Suppressor macrophage treated with lipopolysaccharide for 1 hour (primary cell): ENCODE results near the gene SPDYE16.
"Not testable (repeated sequence)": the region's sequence is repeated elsewhere in the genome, so short reads cannot be mapped to it uniquely, and the experiment has no call there.

Source experiments
- DNase-seq, 3 donors: peaks; one replicate each; pipeline ENCODE4 v3.0.0-alpha.2; 2020 to 2022

Gene SPDYE16

DNA sequence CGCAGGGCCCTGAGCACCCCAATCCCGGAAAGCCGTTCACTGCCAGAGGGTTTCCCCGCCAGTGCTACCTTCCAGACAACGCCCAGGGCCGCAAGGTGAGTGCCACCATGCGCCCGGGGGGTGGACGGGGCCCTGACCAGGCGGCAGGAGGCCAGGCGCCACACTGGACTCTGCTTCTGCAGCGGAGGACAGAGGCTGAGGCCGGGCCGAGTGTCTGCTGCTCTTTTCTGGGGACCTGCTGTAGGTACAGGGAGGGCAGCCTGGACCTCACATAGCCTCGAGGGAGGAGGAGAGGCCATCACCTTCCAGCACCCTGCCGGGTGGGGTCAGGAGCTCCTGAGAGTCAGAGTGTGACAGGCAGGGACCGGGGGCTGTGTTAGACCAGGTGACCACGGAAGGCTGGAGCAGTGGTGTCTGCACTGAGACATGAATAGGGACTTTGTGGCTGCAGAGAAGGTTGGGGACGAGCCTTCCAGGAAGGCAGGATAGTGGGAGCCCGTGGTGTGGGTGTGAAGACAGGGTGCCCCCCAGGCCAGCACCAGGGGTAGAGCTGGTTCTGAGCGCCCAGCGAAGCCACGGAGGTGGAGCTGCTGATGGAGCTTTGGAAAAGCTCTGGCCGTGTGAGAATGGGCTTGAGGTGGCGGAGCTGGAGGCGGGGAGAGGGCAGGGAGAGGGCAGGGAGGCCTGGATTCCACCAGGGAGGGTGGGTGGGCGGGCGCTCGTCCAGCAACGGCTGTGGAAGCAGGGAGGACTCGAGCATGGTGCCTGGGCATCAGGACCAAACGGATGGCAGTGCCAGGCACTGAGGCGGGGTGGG is 38.5 kb downstream of the SPDYE16 start:
- not testable (repeated sequence) for DNase-seq

DNA sequence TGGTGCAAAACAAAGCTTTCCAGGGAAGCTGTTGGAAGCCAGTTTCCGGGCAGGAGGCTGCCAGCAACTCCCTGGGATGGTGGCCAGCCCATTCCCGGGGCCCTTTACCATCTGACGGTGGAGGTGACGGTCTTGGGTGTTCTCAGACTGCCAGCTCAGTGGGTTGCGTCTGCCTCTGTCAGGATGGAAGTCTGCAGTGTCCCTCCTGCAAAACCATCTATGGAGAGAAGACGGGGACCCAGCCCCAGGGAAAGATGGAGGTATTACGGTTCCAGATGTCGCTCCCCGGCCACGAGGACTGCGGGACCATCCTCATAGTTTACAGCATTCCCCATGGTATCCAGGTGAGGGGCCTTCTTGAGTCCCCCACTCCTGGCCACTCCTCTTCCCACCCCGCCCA is 39.9 kb downstream of the SPDYE16 start:
- not testable (repeated sequence) for DNase-seq

DNA sequence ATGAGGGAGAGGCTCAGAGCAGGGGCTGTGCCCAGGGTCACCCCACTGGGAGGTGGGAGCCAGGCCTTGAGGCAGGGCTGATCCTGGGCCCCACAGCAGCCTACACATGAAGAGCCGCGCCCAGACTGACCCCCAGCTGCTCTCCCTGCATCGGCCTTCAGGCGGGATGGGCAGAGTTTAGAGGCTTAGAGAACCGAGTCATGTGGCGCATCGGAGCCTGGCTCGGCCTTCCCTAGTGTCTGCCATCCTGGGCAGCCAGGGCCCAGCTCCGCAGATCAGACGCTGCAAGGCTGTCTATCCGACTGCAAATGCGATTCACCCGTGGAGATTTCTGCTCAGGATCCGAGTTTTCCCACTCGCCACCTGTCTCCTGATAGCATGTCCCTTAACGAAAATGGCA is 40.3 kb downstream of the SPDYE16 start:
- not testable (repeated sequence) for DNase-seq

DNA sequence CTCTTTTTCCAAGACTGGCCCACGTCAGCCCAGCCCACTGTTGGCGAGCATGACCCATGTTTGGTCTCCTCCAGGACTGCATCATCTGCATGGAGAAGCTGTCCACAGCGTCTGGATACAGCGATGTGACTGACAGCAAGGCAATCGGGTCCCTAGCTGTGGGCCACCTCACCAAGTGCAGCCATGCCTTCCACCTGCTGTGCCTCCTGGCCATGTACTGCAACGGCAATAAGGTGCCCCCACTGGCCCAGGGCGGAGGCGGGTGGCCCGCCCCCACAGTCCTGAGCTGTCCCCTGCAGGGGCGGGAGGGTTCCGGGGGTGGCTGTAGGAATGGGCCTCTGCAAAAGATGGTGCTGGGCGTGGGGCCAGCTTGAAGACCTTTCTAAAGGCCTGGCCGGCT is 40.9 kb downstream of the SPDYE16 start:
- DNase-seq, result not testable (repeated sequence)

DNA sequence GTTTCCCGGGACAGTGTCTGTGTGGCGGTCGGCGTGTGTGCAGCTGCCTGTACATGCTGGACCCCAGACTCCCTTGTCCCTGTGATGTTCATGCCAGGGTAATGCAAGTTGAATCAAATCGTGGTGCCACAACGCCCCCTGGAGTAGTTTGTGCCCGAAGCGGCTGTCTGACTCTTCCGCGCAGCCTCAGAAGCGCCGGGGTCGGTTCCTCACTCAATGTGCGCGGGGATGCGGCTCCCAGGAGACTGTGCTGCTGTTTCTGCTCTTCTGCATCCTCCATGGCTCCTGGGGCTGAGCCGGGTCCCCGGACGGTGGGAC is 43.2 kb downstream of the SPDYE16 start:
- DNase-seq, result not testable (repeated sequence)

DNA sequence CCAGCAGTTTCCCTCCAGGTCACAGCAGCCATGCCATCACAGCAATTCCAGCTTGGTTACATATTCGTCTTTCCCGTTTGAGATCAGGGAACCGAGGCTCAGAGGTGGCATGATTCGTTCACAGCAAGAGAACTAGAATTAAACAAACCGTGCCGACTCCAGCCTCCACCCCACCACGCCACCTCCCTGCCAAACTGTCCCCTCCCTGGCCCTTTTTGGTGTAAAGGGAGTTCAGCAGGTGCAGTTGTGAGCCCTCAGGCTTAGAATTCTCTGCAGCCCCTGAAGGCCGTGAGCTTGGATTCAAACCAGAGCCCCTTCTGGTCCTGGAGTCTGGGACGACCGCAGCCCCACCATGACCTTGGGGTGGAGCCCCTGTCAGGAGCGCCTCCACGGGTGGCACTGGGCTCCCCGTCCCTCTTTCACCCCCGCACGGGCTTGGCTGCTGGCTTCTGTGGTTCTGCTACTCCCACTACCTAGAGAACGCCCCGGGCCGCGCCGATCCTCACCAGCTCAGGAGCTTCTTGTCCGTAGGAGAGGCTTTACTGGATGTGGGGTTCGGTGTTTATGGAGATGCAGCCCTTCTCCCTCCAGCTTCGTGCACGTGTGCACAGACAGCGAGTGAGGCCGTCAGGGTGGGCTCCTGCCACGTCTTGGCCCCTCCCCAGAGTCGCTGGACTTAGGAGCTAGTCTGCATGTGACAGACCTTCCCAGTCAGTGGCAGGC is 43.7 kb downstream of the SPDYE16 start:
- not testable (repeated sequence) for DNase-seq

DNA sequence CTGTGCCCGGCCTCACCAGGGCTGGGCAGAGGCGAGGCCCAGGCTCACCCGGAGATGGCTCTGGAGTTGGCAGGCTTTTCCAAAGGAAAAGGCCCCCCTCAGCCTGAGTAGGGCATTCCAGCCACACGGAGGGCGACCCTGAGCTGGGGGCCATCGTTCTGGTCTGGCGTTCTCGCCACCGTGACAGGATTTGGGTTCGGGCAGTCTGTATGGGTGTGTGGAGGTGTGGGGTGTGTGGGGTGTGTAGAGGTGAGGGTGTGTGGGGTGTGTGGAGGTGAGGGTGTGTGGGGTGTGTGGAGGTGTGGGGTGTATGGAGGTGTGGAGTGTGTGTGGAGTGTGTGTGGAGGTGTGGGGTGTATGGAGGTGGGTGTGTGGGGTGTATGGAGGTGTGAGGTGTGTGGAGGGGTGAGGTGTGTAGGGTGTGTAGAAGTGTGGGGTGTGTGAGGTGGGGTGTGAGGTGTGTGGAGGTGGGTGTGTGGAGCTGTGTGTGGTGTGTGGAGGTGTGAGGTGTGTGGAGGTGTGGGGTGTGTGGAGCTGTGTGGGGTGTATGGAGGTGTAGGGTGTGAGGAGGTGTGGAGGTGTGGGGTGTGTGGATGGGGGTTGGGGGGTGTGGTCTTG is 44.4 kb downstream of the SPDYE16 start:
- not testable (repeated sequence) for DNase-seq

DNA sequence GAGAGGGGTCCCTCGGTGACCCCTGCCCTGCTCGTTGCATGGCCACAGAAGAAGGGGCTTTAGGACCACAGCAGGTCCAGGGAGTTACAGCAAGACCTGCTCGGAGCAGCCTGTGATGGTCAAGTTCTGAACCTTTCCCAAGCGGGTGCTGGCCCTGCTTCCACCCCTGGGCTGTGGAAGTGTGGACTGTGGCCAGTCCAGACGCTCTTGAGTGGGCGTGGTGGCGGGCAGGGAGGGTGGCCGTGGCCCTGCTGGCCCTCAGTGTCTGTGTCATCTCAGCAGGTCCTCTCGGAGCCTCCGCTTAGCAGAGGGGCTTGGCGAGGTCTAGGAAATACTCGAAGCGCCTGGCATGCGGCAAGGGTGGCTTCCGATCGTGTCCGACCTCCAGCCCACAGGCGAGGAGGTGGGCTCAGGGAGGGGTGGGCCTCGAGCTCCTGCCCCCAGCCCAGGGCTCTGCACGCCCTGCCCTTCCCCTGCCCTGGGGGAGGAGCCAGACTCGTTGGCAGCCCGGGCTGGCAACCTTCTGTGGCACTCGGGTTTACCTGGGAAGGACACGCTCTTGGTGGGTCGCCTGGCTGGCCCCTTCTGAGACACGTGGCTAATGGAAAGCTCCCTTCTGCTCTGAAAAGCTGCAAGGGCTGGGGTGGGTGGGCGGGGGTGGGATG is 45.0 kb downstream of the SPDYE16 start:
- DNase-seq, result not testable (repeated sequence)

DNA sequence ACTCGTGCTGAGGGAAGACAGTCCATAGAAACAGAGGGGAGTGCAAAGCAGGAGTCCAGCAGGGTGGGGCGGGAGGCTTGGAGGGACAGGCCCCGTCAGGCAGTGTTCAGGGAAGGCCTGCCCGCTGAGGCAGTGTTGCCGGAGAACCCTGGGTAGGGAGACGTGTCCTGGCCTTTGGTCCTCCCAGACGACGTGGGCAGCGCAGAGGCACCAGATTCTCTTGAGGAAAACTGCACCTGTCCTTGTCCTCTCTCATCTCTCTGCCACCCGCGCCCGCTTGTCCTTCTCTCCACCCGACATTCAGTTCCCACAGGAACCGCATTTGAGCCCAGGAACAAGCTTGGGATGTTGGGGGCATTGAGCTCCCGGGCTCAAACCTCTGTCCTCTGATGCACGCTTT is 47.4 kb downstream of the SPDYE16 start:
- not testable (repeated sequence) for DNase-seq

DNA sequence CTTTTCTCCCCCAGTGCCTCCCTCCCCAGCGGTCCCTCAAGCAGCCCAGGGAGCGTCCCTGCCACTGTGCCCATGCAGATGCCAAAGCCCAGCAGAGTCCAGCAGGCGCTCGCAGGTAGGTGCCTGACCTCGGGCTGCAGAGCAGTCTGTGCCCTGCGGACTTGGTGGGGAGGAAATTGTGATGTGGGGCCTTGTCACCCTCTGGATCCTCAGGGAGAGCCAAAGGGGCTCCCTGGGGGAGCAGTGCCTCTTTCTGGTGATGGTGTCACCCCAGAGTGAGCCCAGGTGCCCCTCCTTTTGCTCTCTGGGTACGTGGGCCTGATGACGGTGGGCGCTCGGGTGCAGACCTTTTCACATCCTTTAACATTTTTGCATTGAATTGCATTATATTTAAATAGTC is 51.0 kb downstream of the SPDYE16 start:
- not testable (repeated sequence) for DNase-seq

DNA sequence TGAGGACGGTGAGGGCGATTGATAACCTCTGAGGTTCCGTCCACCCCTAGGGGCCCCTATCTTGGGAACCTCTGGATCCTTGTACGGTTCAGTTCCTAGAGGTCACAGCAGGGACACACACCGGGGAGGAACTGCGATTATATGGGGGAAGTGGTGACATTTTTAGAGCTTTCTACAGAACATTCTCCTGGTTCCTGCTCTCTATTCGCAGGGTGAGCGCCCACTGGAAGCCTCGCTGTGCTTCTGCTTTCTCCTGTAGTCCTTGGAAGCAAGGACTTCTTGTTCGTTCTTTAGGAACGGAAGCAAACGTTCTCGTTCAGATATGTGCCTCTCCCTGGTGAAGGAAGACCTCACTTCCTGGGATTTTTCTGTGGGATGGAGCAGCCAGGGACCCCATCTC is 55.1 kb downstream of the SPDYE16 start:
- DNase-seq, result not testable (repeated sequence)

DNA sequence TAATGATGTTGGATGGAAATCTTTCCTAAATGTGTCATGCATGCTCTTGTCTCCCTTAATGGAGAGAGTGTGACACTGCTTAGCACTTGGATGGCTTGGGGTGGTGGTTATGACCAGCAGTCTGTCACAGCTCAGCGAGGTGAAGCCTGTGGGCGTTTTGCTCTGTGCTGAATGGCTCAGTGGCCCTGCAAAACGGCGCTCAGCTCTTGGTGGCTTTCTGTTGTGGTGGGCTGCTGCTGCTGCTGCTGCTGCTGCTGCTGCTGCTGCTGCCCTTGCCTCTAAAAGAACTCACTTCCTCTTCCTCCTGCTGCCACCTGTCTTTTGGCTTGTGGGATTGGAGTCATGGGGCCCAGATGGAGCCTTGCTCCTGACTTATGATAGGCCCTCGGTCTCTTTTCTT is 56.5 kb downstream of the SPDYE16 start:
- DNase-seq, result not testable (repeated sequence)

DNA sequence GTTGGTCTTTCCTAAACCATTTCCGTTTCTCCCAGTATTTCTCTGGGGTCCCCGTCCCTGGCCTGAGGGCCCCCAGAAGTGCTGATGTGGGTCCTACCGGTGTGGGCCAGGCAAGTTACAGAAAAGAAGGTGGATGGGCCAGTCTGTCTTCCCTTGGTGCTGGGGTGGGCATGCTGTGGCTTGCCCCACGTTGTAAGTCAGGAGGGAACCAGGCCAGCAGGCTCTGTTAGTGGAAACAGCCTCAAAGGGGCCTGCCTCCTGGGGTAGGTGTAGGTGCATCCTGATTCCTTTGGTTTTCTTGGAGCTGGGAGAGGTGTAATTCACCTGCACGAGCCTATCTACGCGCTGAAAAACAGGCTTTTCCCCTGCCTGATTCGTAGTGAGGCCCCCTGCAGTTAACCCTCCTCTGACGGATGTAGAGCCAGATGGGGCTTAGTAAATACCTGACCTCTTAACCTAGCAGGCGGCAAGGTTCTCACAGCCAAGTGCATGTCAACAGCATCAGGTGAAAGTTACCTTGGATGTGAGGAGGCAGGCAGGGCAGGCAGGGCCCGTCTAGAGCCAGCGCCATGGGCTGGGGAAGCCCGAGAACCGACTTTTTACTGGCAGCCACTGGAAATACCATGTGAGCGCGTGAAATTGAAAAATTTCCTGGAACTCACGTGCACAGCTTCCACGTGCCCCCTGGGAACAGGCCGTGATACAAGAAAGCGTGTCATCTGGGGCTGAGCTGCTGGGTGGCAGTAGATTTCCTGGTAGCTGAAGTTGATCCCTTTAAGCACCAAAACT is 57.1 kb downstream of the SPDYE16 start:
- DNase-seq, result not testable (repeated sequence)

DNA sequence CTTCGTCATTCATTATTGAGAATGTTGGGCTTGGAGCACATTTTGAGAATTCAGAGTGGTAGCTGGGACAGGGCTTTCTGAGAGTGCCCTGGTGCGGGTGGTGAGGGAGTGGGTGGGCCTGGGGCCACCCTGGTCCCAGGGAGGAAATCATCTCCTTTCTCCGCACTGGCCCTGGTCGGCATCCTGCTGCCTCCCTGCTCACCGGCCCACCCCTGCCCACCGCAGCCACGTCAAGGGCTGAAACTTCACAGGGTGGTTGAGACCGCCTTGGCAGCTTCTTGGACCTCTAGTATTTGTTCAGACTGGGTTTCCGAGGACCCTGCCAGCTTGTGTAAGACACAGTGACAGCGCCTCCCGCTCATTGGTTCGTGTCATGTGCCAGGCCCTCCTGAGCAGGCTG is 58.6 kb downstream of the SPDYE16 start:
- DNase-seq, result not testable (repeated sequence)

DNA sequence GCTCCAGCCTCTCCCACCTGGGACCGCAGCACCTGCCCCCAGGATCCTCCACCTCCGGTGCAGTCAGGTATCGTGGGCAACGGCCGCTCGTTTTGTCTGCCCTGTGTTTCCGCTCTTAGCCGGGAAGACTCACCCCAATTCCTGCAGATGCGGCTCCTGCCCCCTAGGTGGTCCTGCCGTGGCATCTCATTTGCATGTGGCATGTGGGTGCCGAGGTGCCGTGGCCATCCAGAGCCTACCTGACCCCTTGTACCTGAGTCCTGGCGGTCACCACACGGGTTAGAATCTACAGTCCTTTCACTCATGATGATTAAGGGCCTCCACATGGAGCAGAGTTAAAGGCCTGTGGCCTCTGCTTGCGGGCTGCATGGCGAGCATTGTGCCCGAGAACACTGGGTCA is 60.0 kb downstream of the SPDYE16 start:
- DNase-seq, result not testable (repeated sequence)

DNA sequence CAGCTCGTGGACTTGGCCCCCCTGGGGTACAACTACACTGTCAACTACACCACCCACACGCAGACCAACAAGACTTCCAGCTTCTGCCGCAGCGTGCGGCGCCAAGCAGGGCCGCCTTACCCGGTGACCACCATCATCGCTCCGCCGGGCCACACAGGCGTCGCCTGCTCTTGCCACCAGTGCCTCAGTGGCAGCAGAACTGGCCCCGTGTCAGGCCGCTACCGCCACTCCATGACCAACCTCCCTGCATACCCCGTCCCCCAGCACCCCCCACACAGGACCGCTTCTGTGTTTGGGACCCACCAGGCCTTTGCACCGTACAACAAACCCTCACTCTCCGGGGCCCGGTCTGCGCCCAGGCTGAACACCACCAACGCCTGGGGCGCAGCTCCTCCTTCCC is 60.4 kb downstream of the SPDYE16 start:
- DNase-seq, result not testable (repeated sequence)
